Measurements from ENCODE around the gene APBA2.
A peak's percentile ranks its signal among the peaks of the same experiment; 100 is the strongest.

DNA sequence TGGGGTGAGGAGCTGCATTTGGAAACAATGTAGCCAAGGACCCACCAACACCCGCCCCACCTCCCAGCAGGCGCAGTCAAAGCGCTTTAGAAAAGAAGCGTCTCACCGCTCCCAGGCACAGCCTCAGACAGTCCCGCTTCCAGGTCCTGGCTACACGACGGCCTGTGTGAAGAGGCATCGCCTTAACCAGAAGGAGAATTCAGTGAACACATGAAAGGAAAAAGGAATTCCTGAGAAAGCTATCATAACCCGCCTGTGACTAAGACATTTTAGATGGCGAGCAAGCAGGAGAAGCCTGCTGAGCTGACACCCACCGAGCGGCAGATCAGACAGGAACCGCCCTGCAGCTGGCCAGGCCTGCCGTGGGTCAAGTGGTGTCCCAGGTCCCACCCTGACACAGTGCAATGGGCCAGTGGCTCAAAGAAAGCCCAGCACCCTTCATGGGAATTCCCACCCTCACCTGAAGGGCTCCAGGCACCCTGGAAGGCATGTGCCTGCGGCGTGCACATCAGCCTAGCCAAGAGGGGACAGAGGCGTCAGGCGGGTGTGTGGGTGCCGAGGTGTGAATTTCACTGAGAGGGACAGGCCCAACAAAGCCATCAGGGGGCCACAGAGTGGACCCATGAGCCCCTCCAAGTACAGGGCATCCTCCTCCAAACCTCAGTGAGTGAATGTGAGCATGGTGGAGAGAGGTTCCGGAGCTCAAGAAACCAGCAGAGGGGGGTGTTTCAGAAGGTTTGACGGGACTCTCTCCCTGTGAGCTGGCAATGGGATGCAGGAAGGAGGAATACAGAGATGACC is 239.0 kb downstream of the APBA2 start:
- no peak for TF ChIP-seq EZH2phosphoT487 (IDR thresholded peaks at IDR 0.05)
- TF ChIP-seq, protein P1, sequence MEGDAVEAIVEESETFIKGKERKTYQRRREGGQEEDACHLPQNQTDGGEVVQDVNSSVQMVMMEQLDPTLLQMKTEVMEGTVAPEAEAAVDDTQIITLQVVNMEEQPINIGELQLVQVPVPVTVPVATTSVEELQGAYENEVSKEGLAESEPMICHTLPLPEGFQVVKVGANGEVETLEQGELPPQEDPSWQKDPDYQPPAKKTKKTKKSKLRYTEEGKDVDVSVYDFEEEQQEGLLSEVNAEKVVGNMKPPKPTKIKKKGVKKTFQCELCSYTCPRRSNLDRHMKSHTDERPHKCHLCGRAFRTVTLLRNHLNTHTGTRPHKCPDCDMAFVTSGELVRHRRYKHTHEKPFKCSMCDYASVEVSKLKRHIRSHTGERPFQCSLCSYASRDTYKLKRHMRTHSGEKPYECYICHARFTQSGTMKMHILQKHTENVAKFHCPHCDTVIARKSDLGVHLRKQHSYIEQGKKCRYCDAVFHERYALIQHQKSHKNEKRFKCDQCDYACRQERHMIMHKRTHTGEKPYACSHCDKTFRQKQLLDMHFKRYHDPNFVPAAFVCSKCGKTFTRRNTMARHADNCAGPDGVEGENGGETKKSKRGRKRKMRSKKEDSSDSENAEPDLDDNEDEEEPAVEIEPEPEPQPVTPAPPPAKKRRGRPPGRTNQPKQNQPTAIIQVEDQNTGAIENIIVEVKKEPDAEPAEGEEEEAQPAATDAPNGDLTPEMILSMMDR (IDR thresholded peaks at IDR 0.05): peak; percentile 33
